Measurements from ENCODE around the gene TSHZ2.

Gene TSHZ2

GRCh38 chr20:53279735-53280134 lies 307.6 kb downstream of the TSHZ2 start:
- Histone ChIP-seq H2BK12ac (ENCODE audit: low read length in 2 of 2) (no peak overlapping the region), H3K36me3 (ENCODE audit: control insufficient read depth in 1 of 2, insufficient read depth in 2 of 2, low read depth in 1 of 2, low read length in 2 of 2) (peaks cover 0 to 8% of the 10 kb centered on the region in 2 experiments)
- 76% methylated on average over 1 of the region's 1 CpG for WGBS

GRCh38 chr20:53281557-53282117 lies 309.5 kb downstream of the TSHZ2 start:
- Histone ChIP-seq H3K9me3 (ENCODE audit: control insufficient read depth, low read length) (no peaks in the 10 kb centered on the region), H2BK5ac (ENCODE audit: low read depth, low read length, poor library complexity, severe bottlenecking) (no peak overlapping the region), H3K4me1 (ENCODE audit: control insufficient read depth, insufficient read depth, low read depth, low read length) (no peaks in the 10 kb centered on the region), H4K8ac (ENCODE audit: low read length) (peak overlapping the region; percentile 12), H3K14ac (ENCODE audit: low read length in 2 of 2) (no peak overlapping the region), H2BK120ac (ENCODE audit: low read depth, low read length) (no peak overlapping the region), H2AFZ (ENCODE audit: low read depth, low read length) (no peak overlapping the region), H3K23ac (ENCODE audit: low read length in 2 of 2) (no peak overlapping the region), H2AK5ac (ENCODE audit: low read length, severe bottlenecking) (no peak overlapping the region), H3K4ac (ENCODE audit: low read depth in 1 of 2, low read length in 2 of 2) (no peak overlapping the region), H3K18ac (ENCODE audit: low read depth in 1 of 2, low read length in 2 of 2) (no peak overlapping the region), H3K4me3 (ENCODE audit: insufficient read depth in 1 of 2, low read depth in 1 of 2, low read length in 2 of 2) (no peak overlapping the region), H3K27ac (ENCODE audit: low read length, poor library complexity, severe bottlenecking) (no peak overlapping the region), H2BK15ac (ENCODE audit: low read depth, poor library complexity, severe bottlenecking) (no peak overlapping the region), H3K27me3 (ENCODE audit: control insufficient read depth in 1 of 2, insufficient read depth in 1 of 2, low read length in 2 of 2) (no peaks in the 10 kb centered on the region), H2BK12ac (ENCODE audit: low read length in 2 of 2) (no peak overlapping the region), H3K36me3 (ENCODE audit: control insufficient read depth in 1 of 2, insufficient read depth in 2 of 2, low read depth in 1 of 2, low read length in 2 of 2) (peaks cover 0 to 8% of the 10 kb centered on the region in 2 experiments), H4K91ac (ENCODE audit: low read length) (no peak overlapping the region), H3K4me2 (ENCODE audit: low read length, poor library complexity, severe bottlenecking) (no peak overlapping the region), H3K79me1 (replicated peaks; ENCODE audit: low read length, poor library complexity, severe bottlenecking) (no peaks in the 10 kb centered on the region), H3K9ac (ENCODE audit: low read length) (no peak overlapping the region)
- 51% methylated on average over 2 of the region's 2 CpGs for WGBS
- DNase-seq = no peak

More at GRCh38 chr20:53279735-53280134, 307.6 kb downstream of the TSHZ2 start:
- no peak overlapping the region for H3K4me3 ChIP-seq (ENCODE audit: insufficient read depth in 1 of 2, low read depth in 1 of 2, low read length in 2 of 2)
- no peak overlapping the region for H2BK15ac ChIP-seq (ENCODE audit: low read depth, poor library complexity, severe bottlenecking)
- no peak overlapping the region for H2BK120ac ChIP-seq (ENCODE audit: low read depth, low read length)
- no peaks in the 10 kb centered on the region for H3K79me1 ChIP-seq (replicated peaks; ENCODE audit: low read length, poor library complexity, severe bottlenecking)
- H3K18ac ChIP-seq (ENCODE audit: low read depth in 1 of 2, low read length in 2 of 2) = no peak overlapping the region
- no peaks in the 10 kb centered on the region for H3K27me3 ChIP-seq (ENCODE audit: control insufficient read depth in 1 of 2, insufficient read depth in 1 of 2, low read length in 2 of 2)
- no peak overlapping the region for H2AFZ ChIP-seq (ENCODE audit: low read depth, low read length)
- no peak overlapping the region for H4K91ac ChIP-seq (ENCODE audit: low read length)
- H3K4ac ChIP-seq (ENCODE audit: low read depth in 1 of 2, low read length in 2 of 2) = no peak overlapping the region
- no peak overlapping the region for H2BK5ac ChIP-seq (ENCODE audit: low read depth, low read length, poor library complexity, severe bottlenecking)
- no peaks in the 10 kb centered on the region for H3K9me3 ChIP-seq (ENCODE audit: control insufficient read depth, low read length)
- no peak overlapping the region for H4K8ac ChIP-seq (ENCODE audit: low read length)
- H3K4me1 ChIP-seq (ENCODE audit: control insufficient read depth, insufficient read depth, low read depth, low read length) = no peaks in the 10 kb centered on the region
- H3K27ac ChIP-seq (ENCODE audit: low read length, poor library complexity, severe bottlenecking) = no peak overlapping the region
- H3K23ac ChIP-seq (ENCODE audit: low read length in 2 of 2) = no peak overlapping the region
- no peak overlapping the region for H2AK5ac ChIP-seq (ENCODE audit: low read length, severe bottlenecking)
- no peak overlapping the region for H3K4me2 ChIP-seq (ENCODE audit: low read length, poor library complexity, severe bottlenecking)
- no peak for DNase-seq
- no peak overlapping the region for H3K14ac ChIP-seq (ENCODE audit: low read length in 2 of 2)
- H3K9ac ChIP-seq (ENCODE audit: low read length) = no peak overlapping the region

- Histone ChIP-seq H2BK15ac (ENCODE audit: low read depth, poor library complexity, severe bottlenecking) (no peak overlapping the region), H2AK5ac (ENCODE audit: low read length, severe bottlenecking) (no peak overlapping the region), H3K79me1 (replicated peaks; ENCODE audit: low read length, poor library complexity, severe bottlenecking) (no peaks in the 10 kb centered on the region), H3K36me3 (ENCODE audit: control insufficient read depth in 1 of 2, insufficient read depth in 2 of 2, low read depth in 1 of 2, low read length in 2 of 2) (peaks cover 0 to 8% of the 10 kb centered on the region in 2 experiments), H3K4ac (ENCODE audit: low read depth in 1 of 2, low read length in 2 of 2) (no peak overlapping the region), H3K4me2 (ENCODE audit: low read length, poor library complexity, severe bottlenecking) (no peak overlapping the region), H4K91ac (ENCODE audit: low read length) (no peak overlapping the region), H3K14ac (ENCODE audit: low read length in 2 of 2) (no peak overlapping the region), H2BK12ac (ENCODE audit: low read length in 2 of 2) (no peak overlapping the region), H3K9ac (ENCODE audit: low read length) (no peak overlapping the region), H2AFZ (ENCODE audit: low read depth, low read length) (no peak overlapping the region), H3K27me3 (ENCODE audit: control insufficient read depth in 1 of 2, insufficient read depth in 1 of 2, low read length in 2 of 2) (no peaks in the 10 kb centered on the region), H2BK120ac (ENCODE audit: low read depth, low read length) (no peak overlapping the region), H2BK5ac (ENCODE audit: low read depth, low read length, poor library complexity, severe bottlenecking) (no peak overlapping the region), H3K9me3 (ENCODE audit: control insufficient read depth, low read length) (no peaks in the 10 kb centered on the region), H3K27ac (ENCODE audit: low read length, poor library complexity, severe bottlenecking) (no peak overlapping the region), H3K4me3 (ENCODE audit: insufficient read depth in 1 of 2, low read depth in 1 of 2, low read length in 2 of 2) (no peak overlapping the region), H3K18ac (ENCODE audit: low read depth in 1 of 2, low read length in 2 of 2) (no peak overlapping the region), H3K4me1 (ENCODE audit: control insufficient read depth, insufficient read depth, low read depth, low read length) (no peaks in the 10 kb centered on the region), H3K23ac (ENCODE audit: low read length in 2 of 2) (no peak overlapping the region), H4K8ac (ENCODE audit: low read length) (peak overlapping the region; percentile 24)
- WGBS = 62% methylated on average over 11 of the region's 11 CpGs
- no peak for DNase-seq
Measured at GRCh38 chr20:53282217-53282955, 310.2 kb downstream of the TSHZ2 start.

GRCh38 chr20:53283011-53283410 lies 310.9 kb downstream of the TSHZ2 start:
- Histone ChIP-seq H3K36me3 (ENCODE audit: control insufficient read depth in 1 of 2, insufficient read depth in 2 of 2, low read depth in 1 of 2, low read length in 2 of 2) (peaks cover 0 to 8% of the 10 kb centered on the region in 2 experiments), H4K91ac (ENCODE audit: low read length) (no peak overlapping the region), H3K27ac (ENCODE audit: low read length, poor library complexity, severe bottlenecking) (no peak overlapping the region), H3K9me3 (ENCODE audit: control insufficient read depth, low read length) (no peaks in the 10 kb centered on the region), H3K4me3 (ENCODE audit: insufficient read depth in 1 of 2, low read depth in 1 of 2, low read length in 2 of 2) (no peak overlapping the region), H3K79me1 (replicated peaks; ENCODE audit: low read length, poor library complexity, severe bottlenecking) (no peaks in the 10 kb centered on the region), H2BK5ac (ENCODE audit: low read depth, low read length, poor library complexity, severe bottlenecking) (no peak overlapping the region), H2BK120ac (ENCODE audit: low read depth, low read length) (no peak overlapping the region), H2AK5ac (ENCODE audit: low read length, severe bottlenecking) (no peak overlapping the region), H3K18ac (ENCODE audit: low read depth in 1 of 2, low read length in 2 of 2) (no peak overlapping the region), H2BK12ac (ENCODE audit: low read length in 2 of 2) (no peak overlapping the region), H2BK15ac (ENCODE audit: low read depth, poor library complexity, severe bottlenecking) (no peak overlapping the region), H3K27me3 (ENCODE audit: control insufficient read depth in 1 of 2, insufficient read depth in 1 of 2, low read length in 2 of 2) (no peaks in the 10 kb centered on the region), H3K9ac (ENCODE audit: low read length) (no peak overlapping the region), H2AFZ (ENCODE audit: low read depth, low read length) (no peak overlapping the region), H3K4ac (ENCODE audit: low read depth in 1 of 2, low read length in 2 of 2) (no peak overlapping the region), H3K4me2 (ENCODE audit: low read length, poor library complexity, severe bottlenecking) (no peak overlapping the region), H3K14ac (ENCODE audit: low read length in 2 of 2) (no peak overlapping the region), H3K23ac (ENCODE audit: low read length in 2 of 2) (no peak overlapping the region), H3K4me1 (ENCODE audit: control insufficient read depth, insufficient read depth, low read depth, low read length) (no peaks in the 10 kb centered on the region), H4K8ac (ENCODE audit: low read length) (no peak overlapping the region)
- 69% methylated on average over 2 of the region's 2 CpGs for WGBS
- DNase-seq = no peak

Measured in mesenchymal stem cell (in vitro differentiated cells and primary cell).